A673 (cell line): ENCODE measurements around the gene EXOC2.

Experiments
- CTCF ChIP-seq: fragments of 300-800, 200-600 bp; sonication (generic); conservative IDR thresholded peaks from 2 replicates; pipeline ENCODE4 v1.5.1; 2017; ENCODE audit warnings: low read depth, mild to moderate bottlenecking, antibody characterized with exemption, low read length, moderate library complexity, mixed read lengths
- EZH2 ChIP-seq: fragments of 200-600 bp; sonication (generic); IDR thresholded peaks from 2 replicates; pipeline ENCODE4 v1.6.1; 2017; ENCODE audit warnings: borderline replicate concordance, low read depth, mild to moderate bottlenecking, mixed read lengths, antibody characterized with exemption, low read length; ENCODE audit not compliant: poor library complexity, severe bottlenecking

GRCh38 chr6:657743-658142 is 35.2 kb downstream of the EXOC2 start:
- TF ChIP-seq CTCF (no peak), EZH2 (no peak)
